Astrocyte of the cerebellum (primary cell): ENCODE measurements around the gene PPL.

Experiments used
- DNase-seq: peaks from one replicate; pipeline ENCODE4 v3.0.0-alpha.2; 2011; ENCODE audit warnings: low read depth
- H3K4me3 ChIP-seq: 2 replicates; pipeline ENCODE4 v1.5.1; 2011; ENCODE audit warnings: mild to moderate bottlenecking, low read depth, low read length, moderate library complexity
- in situ Hi-C: cut with HindIII; loops from 2 replicates; pipeline ENCODE4 v1.10.0; 2017; ENCODE audit warnings: low sequenced_read_pairs
- TF ChIP-seq, protein P1 (sequence below): IDR thresholded peaks from 2 replicates; pipeline ENCODE4 v1.5.1; 2012; ENCODE audit warnings: low read length, low read depth, moderate library complexity, mild to moderate bottlenecking; ENCODE audit errors: missing control alignments

PPL gene

DNA sequence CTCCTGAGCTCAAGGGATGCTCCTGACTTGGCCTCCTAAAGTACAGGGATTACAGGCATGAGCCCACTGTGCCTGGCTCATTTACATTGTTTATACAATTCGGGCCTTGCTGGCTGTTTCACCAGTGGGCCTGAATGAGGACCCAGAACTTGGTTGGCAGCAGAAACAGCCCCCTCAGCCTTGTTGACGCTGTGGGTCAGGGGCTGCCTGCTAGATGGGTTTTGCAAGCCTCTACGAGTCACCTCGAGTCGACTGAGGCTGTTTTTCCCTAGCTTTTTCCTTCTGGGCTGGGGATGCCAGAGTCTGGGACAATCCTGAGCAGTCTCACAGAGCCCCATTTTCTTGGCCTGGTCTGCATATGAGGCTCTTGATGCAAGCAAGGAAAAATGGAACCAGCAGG lies 16.1 kb downstream of the PPL start:
- TF ChIP-seq, protein P1, sequence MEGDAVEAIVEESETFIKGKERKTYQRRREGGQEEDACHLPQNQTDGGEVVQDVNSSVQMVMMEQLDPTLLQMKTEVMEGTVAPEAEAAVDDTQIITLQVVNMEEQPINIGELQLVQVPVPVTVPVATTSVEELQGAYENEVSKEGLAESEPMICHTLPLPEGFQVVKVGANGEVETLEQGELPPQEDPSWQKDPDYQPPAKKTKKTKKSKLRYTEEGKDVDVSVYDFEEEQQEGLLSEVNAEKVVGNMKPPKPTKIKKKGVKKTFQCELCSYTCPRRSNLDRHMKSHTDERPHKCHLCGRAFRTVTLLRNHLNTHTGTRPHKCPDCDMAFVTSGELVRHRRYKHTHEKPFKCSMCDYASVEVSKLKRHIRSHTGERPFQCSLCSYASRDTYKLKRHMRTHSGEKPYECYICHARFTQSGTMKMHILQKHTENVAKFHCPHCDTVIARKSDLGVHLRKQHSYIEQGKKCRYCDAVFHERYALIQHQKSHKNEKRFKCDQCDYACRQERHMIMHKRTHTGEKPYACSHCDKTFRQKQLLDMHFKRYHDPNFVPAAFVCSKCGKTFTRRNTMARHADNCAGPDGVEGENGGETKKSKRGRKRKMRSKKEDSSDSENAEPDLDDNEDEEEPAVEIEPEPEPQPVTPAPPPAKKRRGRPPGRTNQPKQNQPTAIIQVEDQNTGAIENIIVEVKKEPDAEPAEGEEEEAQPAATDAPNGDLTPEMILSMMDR, result no peak
- H3K4me3 ChIP-seq, result no peak overlapping the region
- in situ Hi-C loops, result no loop called here
- no peak for DNase-seq

DNA sequence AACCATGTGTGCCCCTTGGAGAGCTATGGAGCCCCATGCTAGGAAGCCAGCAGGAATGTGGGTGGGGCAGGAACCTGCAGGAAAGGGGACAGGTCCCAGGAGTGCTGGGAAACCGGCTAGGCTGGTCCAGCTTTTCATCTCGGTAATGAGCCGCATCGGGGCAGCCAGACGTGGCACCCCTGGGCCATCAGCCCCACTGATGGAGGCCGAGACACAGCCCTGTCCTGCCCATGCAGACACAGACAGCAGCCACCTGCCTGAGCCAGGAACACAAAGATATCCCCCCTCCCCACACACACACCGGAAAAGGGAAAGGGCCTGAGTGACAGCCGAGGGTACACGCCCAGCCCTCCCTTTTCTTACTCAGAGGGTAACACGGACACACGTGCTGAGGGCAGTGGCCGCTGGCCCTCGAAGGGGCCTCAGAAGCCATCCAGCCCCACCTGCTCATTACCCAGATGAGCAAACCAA lies 18.1 kb downstream of the PPL start:
- no peak for DNase-seq
- TF ChIP-seq, protein P1, result no peak
- in situ Hi-C loops, result no loop called here

DNA sequence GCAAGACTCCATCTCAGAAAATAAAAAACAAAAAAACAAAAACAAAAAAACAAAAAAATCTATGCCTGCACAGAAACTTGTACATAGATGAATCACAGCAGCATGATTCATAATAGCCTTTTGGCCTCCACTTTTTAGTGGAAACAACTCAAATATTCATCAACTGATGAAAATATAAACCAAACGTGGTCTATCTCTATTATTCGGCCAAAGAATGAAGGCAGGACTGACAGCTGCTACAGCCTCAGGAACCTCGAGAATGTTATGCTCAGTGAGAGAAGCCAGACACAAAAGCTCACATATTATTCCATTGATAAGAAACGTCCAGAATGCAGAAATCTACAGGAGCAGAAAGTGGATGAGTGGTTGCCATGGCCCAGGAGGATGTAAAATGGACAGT lies 19.8 kb downstream of the PPL start:
- peak; percentile 26 for DNase-seq
- TF ChIP-seq, protein P1, result no peak
- H3K4me3 ChIP-seq, result no peak overlapping the region
- in situ Hi-C loops, result no loop called here

More for the DNA sequence above, 18.1 kb downstream of the PPL start:
- H3K4me3 ChIP-seq, result no peak overlapping the region

DNA sequence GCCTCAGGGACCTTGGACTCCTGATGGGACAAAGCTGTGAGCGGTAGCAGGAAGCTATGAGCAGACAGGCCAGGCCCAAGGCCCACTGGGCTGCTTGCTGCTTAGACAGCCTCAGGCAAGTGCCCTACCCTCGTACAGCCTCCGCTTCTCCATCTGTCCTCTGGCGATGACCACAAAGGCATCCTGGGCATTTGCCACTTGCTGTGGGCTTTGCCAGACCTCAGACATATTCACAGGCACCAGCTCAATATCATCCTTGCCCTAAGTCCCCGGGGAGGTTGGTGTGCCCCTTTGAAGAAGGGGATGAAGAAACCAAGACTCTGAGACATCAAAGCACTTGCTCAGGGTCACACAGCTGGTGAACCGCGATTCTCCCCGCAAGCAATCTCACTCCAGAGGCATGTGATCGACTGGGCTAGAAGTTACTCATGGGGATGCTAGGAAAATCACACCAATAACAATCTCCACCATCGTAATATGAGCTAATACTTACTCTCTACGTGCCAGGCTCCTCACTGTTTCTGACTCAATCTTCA lies 21.7 kb downstream of the PPL start:
- peak; percentile 78 for DNase-seq
- in situ Hi-C loops, result no loop called here
- H3K4me3 ChIP-seq, result no peak overlapping the region
- TF ChIP-seq, protein P1, result no peak

DNA sequence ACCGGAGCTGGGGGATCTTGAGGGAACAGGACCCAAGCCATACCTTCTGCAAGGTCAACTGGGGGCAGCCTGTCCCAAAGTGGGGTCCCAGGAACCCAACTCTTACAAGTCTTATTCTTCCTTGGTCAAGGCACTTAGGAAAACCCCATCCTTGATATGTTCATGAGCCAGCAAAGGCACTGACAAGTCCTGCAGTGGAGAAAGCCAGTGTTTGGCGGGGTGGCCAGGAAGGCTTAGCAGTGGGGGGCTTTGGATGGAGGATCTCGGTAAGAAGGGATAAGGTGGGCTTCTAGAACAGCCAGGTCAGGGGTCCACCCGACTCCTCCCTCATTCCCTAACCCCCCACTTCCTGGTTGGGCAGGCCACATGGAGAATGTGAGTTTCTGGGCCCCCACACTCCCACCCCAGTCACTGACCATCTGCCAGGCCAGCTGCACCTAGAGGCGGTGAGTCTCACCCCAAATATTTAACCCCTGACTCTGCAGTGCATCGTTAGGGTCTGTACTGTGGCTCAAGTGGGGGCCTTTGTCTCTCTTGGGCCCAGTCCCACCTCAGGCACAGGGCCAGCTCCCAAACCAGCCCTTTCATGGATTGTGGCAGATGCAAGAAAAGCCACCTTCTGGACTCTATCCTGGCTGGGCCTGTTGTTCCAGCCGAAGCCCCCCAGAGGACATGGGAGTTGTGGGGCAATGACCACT lies 22.3 kb downstream of the PPL start:
- no peak for DNase-seq
- in situ Hi-C loops, result loop anchor here (5.0 kb wide), 1 partner anchor 47 kb away; no protein-coding TSS in a partner anchor
- no peak overlapping the region for H3K4me3 ChIP-seq
- TF ChIP-seq, protein P1, result no peak

DNA sequence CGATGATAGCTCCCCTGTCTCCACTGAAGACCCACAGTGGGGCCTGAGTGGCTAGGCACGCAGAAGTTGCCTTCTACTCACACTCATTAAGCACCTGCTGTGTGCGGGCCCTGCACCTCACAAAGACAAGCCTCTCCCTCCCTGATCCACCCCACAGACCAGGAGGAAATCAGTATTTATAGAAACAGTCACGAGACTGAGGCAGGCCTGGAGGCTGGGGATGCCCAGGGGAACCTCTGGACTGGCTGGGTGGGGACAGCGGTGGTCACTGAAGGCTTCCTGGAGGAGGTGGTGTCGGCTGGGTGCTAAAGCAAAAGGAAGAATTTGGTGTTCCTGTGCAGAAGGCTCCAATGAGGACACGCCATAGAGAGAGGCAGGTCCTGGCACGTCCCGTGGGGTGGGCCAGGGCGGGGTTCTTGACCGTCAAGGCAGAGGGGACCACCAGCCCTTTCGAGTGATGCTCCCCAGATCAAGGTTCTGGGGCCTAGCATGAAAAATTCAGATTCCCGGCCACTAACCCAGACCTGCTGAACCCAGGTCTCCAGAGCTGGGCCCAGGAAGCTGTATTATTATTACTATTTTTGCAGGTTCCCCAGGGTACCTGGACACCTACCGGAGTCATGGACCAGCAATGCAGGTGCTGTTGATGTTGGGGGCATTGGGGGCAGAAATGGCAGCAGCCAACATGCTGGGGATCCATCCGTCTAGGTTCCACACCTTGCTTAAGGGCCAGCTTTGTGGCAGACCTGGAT lies 23.0 kb downstream of the PPL start:
- TF ChIP-seq, protein P1, result no peak
- in situ Hi-C loops, result loop anchor here (5.0 kb wide), 1 partner anchor 47 kb away; no protein-coding TSS in a partner anchor
- no peak for DNase-seq
- no peak overlapping the region for H3K4me3 ChIP-seq
